GM08714 (cell line): ENCODE measurements around the gene DCDC1.
"Not testable (repeated sequence)": the region's sequence is repeated elsewhere in the genome, so short reads cannot be mapped to it uniquely, and the experiment has no call there.

Experiments
- H3K4me3 ChIP-seq: fragments of 200-500 bp; sonication (Bioruptor generic); 2 replicates; pipeline ENCODE4 v1.5.1; 2014; ENCODE audit warnings: mild to moderate bottlenecking, low read length, inconsistent platforms
- ZNF274 ChIP-seq: IDR thresholded peaks from 2 replicates; pipeline ENCODE4 v1.6.1; 2012; ENCODE audit warnings: mild to moderate bottlenecking, low read depth, low read length

DCDC1 gene

DNA sequence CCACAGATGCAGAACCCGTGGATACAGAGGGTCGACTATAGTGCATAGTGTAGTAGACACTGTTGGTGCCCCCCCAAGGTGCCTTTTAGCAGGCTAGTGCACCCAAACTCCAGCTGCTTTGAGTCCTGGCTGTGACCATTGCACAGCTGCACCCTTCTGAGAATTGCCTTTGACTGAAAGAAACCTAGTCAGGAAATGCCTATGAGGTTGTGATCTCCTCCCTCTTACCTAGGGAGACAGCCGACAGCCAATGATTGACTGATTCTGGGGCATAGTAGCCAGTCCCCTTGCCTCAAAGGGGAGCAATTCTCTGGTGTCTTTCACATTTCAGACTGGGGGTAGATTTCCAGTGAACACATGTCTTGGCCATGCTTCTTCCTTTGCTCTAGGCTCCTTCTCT, 74.2 kb downstream of the DCDC1 start:
- TF ChIP-seq ZNF274: no peak
- no peak overlapping the region for H3K4me3 ChIP-seq

GRCh38 chr11:31273527-31273926, 96.0 kb downstream of the DCDC1 start:
- not testable (repeated sequence) for H3K4me3 ChIP-seq

- H3K4me3 ChIP-seq: no peak overlapping the region
- no peak for TF ChIP-seq ZNF274
These were observed 101.8 kb downstream of the DCDC1 start for GRCh38 chr11:31267720-31268119.

DNA sequence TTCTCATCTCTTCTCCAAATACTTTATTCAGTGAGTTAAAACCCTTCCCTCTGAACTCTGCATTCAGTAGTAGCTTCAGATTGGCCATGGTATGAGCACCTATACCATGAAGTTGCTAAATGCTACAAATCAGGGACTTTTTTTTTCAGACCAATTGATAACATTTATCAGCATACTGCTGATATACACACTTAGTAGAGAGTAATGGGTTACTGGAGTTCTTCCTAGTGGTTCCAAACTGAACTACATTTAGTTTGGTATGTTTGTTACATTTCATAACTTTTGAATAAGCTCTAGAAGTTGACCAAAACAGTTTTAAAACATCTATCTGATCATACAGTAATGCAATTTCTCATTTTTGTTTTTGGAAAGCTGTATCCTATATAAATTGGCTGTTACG, 104.7 kb downstream of the DCDC1 start:
- no peak for TF ChIP-seq ZNF274
- no peak overlapping the region for H3K4me3 ChIP-seq

- TF ChIP-seq ZNF274: no peak
- no peak overlapping the region for H3K4me3 ChIP-seq
These were observed 106.8 kb downstream of the DCDC1 start for GRCh38 chr11:31262761-31263160.

- no peak overlapping the region for H3K4me3 ChIP-seq
- no peak for TF ChIP-seq ZNF274
These were observed 109.7 kb downstream of the DCDC1 start for GRCh38 chr11:31259797-31260196.

DNA sequence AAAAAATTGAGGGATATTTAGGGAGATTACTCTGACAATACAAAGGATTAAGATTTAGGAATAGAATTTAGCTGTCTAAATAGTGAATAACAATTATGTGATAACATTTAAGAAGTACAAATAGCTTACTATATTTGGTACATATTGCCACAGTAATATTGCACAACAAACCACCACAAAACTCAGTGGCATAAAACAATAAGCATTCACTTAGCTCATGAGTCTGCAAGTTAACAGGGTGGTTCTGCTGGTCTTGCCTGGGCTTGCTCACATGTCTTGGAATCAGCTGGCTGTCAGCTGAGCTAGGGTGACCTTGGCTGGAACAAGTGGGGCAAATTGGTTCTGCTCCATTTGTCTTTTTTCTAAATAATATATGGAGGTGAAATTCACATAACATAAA, 115.1 kb downstream of the DCDC1 start:
- H3K4me3 ChIP-seq: no peak overlapping the region
- TF ChIP-seq ZNF274: no peak

DNA sequence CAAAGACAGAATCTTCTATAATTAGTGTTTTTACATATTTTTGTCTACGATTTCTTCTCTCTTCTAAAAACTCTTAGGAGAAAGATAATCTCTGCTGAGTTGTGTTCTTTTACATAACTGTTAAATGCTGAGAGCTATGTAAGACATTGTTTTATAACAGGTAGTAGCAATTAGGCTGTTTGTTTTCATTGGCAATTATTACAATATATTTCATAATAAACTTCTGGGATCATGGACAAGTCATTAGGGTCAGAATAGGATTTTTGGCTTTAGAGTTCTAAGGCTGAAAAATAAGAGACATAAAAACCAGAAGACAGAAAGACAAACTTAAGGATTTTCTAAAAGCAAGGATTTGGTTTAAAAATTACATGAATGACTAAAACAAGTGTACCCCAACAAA, 120.8 kb downstream of the DCDC1 start:
- TF ChIP-seq ZNF274: no peak

GRCh38 chr11:31247321-31247720, 122.2 kb downstream of the DCDC1 start:
- no peak for TF ChIP-seq ZNF274

More for the DNA sequence above, 120.8 kb downstream of the DCDC1 start:
- no peak overlapping the region for H3K4me3 ChIP-seq

GRCh38 chr11:31246451-31247165, 122.9 kb downstream of the DCDC1 start:
- no peak overlapping the region for H3K4me3 ChIP-seq
- no peak for TF ChIP-seq ZNF274

More at GRCh38 chr11:31247321-31247720, 122.2 kb downstream of the DCDC1 start:
- H3K4me3 ChIP-seq: no peak overlapping the region

DNA sequence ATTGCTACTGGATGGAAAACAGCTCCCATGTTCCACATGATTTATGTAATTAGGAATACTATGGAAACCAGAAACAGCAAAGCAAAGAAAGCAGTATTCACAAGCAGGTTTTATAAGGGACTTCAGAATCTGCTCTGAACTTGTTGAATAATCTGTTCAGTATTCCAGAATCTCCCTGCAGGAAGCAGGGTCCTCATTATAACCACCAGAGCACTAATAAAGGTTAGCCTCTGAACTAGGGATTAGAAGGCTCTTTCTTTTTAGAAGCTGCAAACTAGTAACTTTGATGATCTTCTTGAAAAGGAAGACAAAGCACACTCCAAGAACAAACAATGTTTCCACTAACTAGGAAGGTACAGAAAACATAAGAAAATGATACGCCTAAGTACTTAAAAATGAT, 125.8 kb downstream of the DCDC1 start:
- H3K4me3 ChIP-seq: no peak overlapping the region
- TF ChIP-seq ZNF274: no peak

DNA sequence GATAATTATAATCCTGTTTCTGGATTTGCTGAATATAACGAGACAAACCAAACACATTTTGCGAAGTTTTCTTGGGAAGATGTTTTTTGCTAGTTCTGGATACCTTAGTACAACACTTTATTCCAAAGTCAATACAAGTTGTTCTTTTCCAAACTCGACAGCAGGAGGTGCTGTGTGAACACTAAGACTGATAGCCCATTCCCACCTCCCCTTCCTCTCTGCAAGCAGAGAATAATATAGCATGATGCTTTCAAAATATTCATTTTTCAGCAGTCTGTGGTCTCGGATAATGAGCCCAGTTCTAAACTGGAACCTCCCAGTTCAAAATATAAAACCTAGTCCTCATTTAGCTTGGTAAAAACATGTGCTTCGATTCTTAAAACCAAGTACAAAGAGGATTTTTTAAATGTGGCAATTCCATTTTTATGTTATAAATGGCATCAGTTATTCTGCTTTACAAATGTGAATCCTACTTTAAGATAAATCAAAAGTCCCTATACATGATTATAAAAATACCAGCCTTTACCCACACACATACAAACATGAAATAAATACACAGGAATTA, 129.1 kb downstream of the DCDC1 start:
- H3K4me3 ChIP-seq: no peak overlapping the region
- no peak for TF ChIP-seq ZNF274

DNA sequence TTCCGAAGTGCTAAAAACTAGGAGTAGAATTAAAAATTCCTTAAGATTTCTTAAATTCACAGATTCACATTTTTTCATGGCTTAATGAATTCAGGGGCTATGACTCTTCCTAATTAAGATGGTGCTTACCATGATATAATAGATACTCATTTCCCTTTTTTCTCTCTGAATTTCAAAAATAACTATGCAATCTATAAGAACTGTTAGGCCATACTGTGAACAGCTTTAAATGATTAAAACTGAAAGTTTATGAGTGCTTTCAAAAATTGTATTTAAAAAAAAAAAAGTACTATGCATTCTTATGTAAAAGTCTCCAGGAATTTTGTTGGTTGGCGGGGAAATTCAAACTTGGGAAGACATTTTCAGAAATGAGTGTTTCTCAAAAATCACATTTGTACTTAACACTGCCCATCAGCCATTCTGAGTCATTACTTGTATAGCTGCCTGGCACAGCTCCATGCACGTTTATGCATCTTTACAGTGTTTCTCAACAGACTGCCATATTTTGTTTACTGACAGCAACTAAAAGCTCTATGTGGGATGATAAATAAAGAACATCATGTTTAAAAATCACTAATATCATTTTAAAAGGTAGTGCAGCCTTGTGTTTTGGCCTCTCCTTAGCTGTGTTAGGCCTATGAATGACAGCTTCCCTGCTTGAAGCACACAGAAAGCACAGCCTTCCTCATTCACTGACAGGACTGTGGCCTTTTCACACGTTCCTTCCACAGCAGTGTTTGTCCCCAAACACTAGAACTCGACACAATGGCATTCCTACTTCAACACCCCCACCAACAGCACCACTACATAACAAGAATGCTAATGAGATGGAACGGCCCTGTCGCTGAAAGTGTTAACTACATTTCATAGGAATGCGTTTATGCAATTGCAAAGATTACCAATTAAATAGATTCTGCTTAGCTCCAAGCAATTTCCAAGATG, 131.4 kb downstream of the DCDC1 start:
- TF ChIP-seq ZNF274: no peak
- H3K4me3 ChIP-seq: no peak overlapping the region

DNA sequence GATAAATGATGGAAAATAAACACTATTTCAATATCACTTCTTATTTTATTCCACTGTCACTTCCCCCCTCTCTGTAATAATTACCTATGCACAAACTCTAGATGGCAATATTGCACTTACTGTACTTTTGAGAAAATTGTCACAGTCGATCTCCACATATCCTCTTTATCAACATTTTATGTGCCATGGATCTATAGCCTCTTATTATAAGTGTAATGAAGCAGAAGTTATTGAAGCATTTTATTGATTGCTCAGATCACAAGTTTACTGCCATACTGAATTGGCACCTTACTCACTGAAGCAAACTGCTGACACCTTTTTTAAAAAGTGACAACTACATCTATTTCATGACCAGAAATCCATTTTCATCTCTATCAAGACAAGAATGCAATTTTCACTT, 133.4 kb downstream of the DCDC1 start:
- H3K4me3 ChIP-seq: no peak overlapping the region
- no peak for TF ChIP-seq ZNF274

- no peak overlapping the region for H3K4me3 ChIP-seq
- TF ChIP-seq ZNF274: no peak
These were observed 136.1 kb downstream of the DCDC1 start for GRCh38 chr11:31233425-31233824.
